Endothelial cell of umbilical vein (primary cell): ENCODE results near the gene ARPIN. TPM values are rescaled to one million over a fixed set of nuclear protein-coding genes. Genes with fewer than 3 reads are reported as not detected.

ENCODE experiments used
- BruUV-seq: library from RNA; stranded (reverse); fragments of 400-500 nt; replicated peaks from 2 replicates; lab custom pipeline; 2021; lab: Mats Ljungman, UMichigan
- CTCF ChIA-PET: fragments of 300-600, 350-600 bp; sonication (Branson Sonifier 250); formaldehyde crosslinking; loops from one replicate; lab custom pipeline; 2021; ENCODE audit warnings: antibody characterized with exemption, inconsistent platforms; lab: Charles Lee
- POLR2A ChIA-PET: fragments of 300-600, 350-600 bp; sonication (Branson Sonifier 250); formaldehyde crosslinking; loops from one replicate; lab custom pipeline; 2021; ENCODE audit warnings: antibody characterized with exemption, inconsistent platforms; lab: Charles Lee
- DNase-seq: peaks from one replicate; pipeline ENCODE4 v3.0.0-alpha.2; 2011; ENCODE audit warnings: low read depth, low spot score
- FAIRE-seq: peaks from 2 replicates; lab custom pipeline; 2011; peaks lifted over from hg19 to GRCh38; lab: Jason Lieb, UNC
- H2AFZ ChIP-seq: 2 replicates; pipeline ENCODE4 v1.6.0; 2012; ENCODE audit warnings: low read depth, low read length, control low read depth, inconsistent platforms
- H3K27ac ChIP-seq: 2 replicates; pipeline ENCODE4 v1.5.1; 2011; ENCODE audit warnings: low read depth, mild to moderate bottlenecking, control low read depth, low read length, moderate library complexity; ENCODE audit not compliant: insufficient read depth
- H3K27me3 ChIP-seq, 2 experiments: 2 replicates each; pipeline versions ENCODE4 v1.6.0 to v1.6.1; 2011; ENCODE audit warnings: low read length in 2 of 2, mixed read lengths in 1 of 2; ENCODE audit not compliant: control insufficient read depth in 2 of 2, insufficient read depth in 2 of 2
- H3K36me3 ChIP-seq, 2 experiments: 2 replicates in 1 of 2; 3 replicates in 1 of 2; pipeline ENCODE4 v1.5.1; 2011; ENCODE audit warnings: low read length in 2 of 2, mild to moderate bottlenecking in 1 of 2, moderate library complexity in 1 of 2; ENCODE audit not compliant: control insufficient read depth in 2 of 2, insufficient read depth in 2 of 2; ENCODE audit errors: extremely low read depth in 1 of 2
- H3K4me1 ChIP-seq: 3 replicates; pipeline ENCODE4 v1.5.1; 2011; ENCODE audit warnings: mild to moderate bottlenecking, low read length; ENCODE audit not compliant: control insufficient read depth, insufficient read depth; ENCODE audit errors: extremely low read depth
- H3K4me2 ChIP-seq: 2 replicates; pipeline ENCODE4 v1.6.1; 2011; ENCODE audit warnings: low read length, control low read depth, mixed read lengths; ENCODE audit not compliant: insufficient read depth
- H3K4me3 ChIP-seq, 3 experiments: fragments of 200-600 bp in 1 of 3; sonication (generic), shearing (Covaris generic) in 1 of 3; replicated peaks in 1 of 3; 2 replicates each; pipeline ENCODE4 v1.5.1; 2011 to 2016; ENCODE audit warnings: control low read depth in 3 of 3, low read length in 3 of 3, mild to moderate bottlenecking in 2 of 3, inconsistent platforms in 1 of 3, low read depth in 1 of 3, moderate library complexity in 1 of 3; ENCODE audit not compliant: insufficient read depth in 1 of 3
- H3K79me2 ChIP-seq: 2 replicates; pipeline ENCODE4 v1.6.0; 2012; ENCODE audit warnings: low read length, inconsistent platforms; ENCODE audit not compliant: control insufficient read depth, insufficient read depth
- H3K9ac ChIP-seq: replicated peaks from 2 replicates; pipeline ENCODE3; 2011; ENCODE audit warnings: low read length, control low read depth; ENCODE audit not compliant: insufficient read depth; ENCODE audit errors: extremely low read depth
- H3K9me1 ChIP-seq: replicated peaks from 3 replicates; pipeline ENCODE4 v1.6.0; 2011; ENCODE audit warnings: mild to moderate bottlenecking, low read length; ENCODE audit not compliant: control insufficient read depth, insufficient read depth; ENCODE audit errors: extremely low read depth
- H3K9me3 ChIP-seq: replicated peaks from 2 replicates; pipeline ENCODE4 v1.5.1; 2012; ENCODE audit warnings: low read length, inconsistent platforms; ENCODE audit not compliant: control insufficient read depth, insufficient read depth
- H4K20me1 ChIP-seq: replicated peaks from 2 replicates; pipeline ENCODE3; 2011; ENCODE audit warnings: mild to moderate bottlenecking, low read length; ENCODE audit not compliant: control insufficient read depth, insufficient read depth; ENCODE audit errors: extremely low read depth
- EZH2 ChIP-seq: IDR thresholded peaks from 2 replicates; pipeline ENCODE4 v1.6.1; 2012; ENCODE audit warnings: borderline replicate concordance, low read depth, mild to moderate bottlenecking, moderate library complexity, low read length, inconsistent platforms; ENCODE audit not compliant: severe bottlenecking
- FOS ChIP-seq: IDR thresholded peaks from 2 replicates; pipeline ENCODE4 v1.6.1; 2011; ENCODE audit warnings: mild to moderate bottlenecking, low read length, moderate library complexity, borderline replicate concordance; ENCODE audit not compliant: insufficient read depth
- GATA2 ChIP-seq: IDR thresholded peaks from 2 replicates; pipeline ENCODE4 v1.7.0; 2011; ENCODE audit warnings: low read depth, mild to moderate bottlenecking, moderate library complexity, mixed read lengths, low read length; ENCODE audit not compliant: insufficient read length, insufficient read depth
- JUN ChIP-seq: IDR thresholded peaks from 2 replicates; pipeline ENCODE4 v1.6.1; 2011; ENCODE audit warnings: borderline replicate concordance, low read depth; ENCODE audit not compliant: insufficient read length, insufficient read depth
- MYC ChIP-seq: IDR thresholded peaks from one replicate; pipeline ENCODE4 v1.6.1; 2011; ENCODE audit warnings: mild to moderate bottlenecking, low read depth, low read length
- POLR2A ChIP-seq: IDR thresholded peaks from 2 replicates; pipeline ENCODE4 v1.6.1; 2012; ENCODE audit warnings: low read depth, mild to moderate bottlenecking, control low read depth, low read length
- POLR2AphosphoS5 ChIP-seq: IDR thresholded peaks from 2 replicates; pipeline ENCODE4 v1.6.1; 2012; ENCODE audit warnings: low read depth, mild to moderate bottlenecking, control low read depth, low read length, moderate library complexity; ENCODE audit not compliant: insufficient read depth
- dilution Hi-C: fragments of 300-500 bp; cut with MboI; formaldehyde crosslinking; loops from one replicate; pipeline ENCODE4 v1.15.0; 2019; ENCODE audit warnings: low sequenced_read_pairs; ENCODE audit not compliant: extremely low pct_ligation_motif_present
- intact Hi-C: fragments of 100-400 bp; cut with micrococcal nuclease; formaldehyde crosslinking; loops from one replicate; pipeline ENCODE4 v1.10.0; 2022
- polyA plus RNA-seq, 4 experiments: library from polyadenylated mRNA; depleted of rRNA in 3 of 4; stranded (reverse) in 3 of 4; unstranded in 1 of 4; fragments of >200 nt; gene quantifications; 2 replicates each; pipeline versions ENCODE4 v1.2.1 to v1.2.3, GENCODE V29; 2011 to 2012; ENCODE audit warnings: missing spikeins in 1 of 4
- total RNA-seq: library from RNA; stranded (reverse); gene quantifications from 2 replicates; pipeline ENCODE4 v1.2.3, GENCODE V29; 2021
- TF ChIP-seq, protein P1 (sequence below): IDR thresholded peaks from 2 replicates; pipeline ENCODE4 v1.6.1; 2011; ENCODE audit not compliant: insufficient read depth, insufficient read length
- TF ChIP-seq, protein P2 (sequence below), 2 donors: IDR thresholded peaks; 1 replicate in 1 of 2; 2 replicates in 1 of 2; pipeline ENCODE4 v1.5.1; 2011; ENCODE audit warnings: low read length in 2 of 2, mild to moderate bottlenecking in 2 of 2, moderate library complexity in 2 of 2, control low read depth in 1 of 2, inconsistent platforms in 1 of 2, low read depth in 1 of 2; ENCODE audit not compliant: insufficient read depth in 1 of 2; ENCODE audit errors: extremely low read depth in 1 of 2

Gene ARPIN
- total and polyA plus RNA-seq, 2 donors (not counting 3 experiments of a cell fraction or from before 2014, with no cell fraction given), result 13.0 to 23.3 TPM

DNA sequence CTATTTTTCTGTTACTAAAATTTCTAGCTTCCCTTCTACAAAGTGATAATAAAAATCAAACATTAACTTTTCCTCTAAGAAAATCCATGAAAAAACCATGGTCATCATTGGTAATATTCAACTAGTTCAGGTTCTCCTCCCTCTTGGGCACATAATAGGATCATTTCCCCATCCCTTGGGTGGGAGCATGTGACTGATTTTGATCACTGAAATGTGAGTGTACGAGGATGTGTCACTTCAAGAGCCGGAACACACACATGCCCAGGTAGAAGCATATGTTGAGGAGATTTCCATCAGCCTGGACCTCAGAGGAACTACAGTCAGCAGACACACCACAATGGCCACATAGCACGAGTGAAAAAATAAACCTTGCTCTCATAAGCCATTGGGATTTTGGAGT lies 55.1 kb downstream of the ARPIN start:
- dilution Hi-C loops, result loop anchor here (25.0 kb wide), 1 partner anchor 95 kb away; the partner anchor contains the start of gene MESP1
- no peaks in the 10 kb centered on the region for H3K9me3 ChIP-seq
- no peaks in the 10 kb centered on the region for H3K9me1 ChIP-seq
- no peaks in the 10 kb centered on the region for H3K79me2 ChIP-seq
- no peak overlapping the region for H3K27ac ChIP-seq
- H3K36me3 ChIP-seq, result peaks cover 0 to 5% of the 10 kb centered on the region in 2 experiments
- TF ChIP-seq JUN (no peak), MYC (no peak), POLR2AphosphoS5 (no peak), POLR2A (no peak), EZH2 (no peak), FOS (no peak), GATA2 (no peak)
- TF ChIP-seq, protein P1, sequence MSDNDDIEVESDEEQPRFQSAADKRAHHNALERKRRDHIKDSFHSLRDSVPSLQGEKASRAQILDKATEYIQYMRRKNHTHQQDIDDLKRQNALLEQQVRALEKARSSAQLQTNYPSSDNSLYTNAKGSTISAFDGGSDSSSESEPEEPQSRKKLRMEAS, result no peak
- TF ChIP-seq, protein P2, sequence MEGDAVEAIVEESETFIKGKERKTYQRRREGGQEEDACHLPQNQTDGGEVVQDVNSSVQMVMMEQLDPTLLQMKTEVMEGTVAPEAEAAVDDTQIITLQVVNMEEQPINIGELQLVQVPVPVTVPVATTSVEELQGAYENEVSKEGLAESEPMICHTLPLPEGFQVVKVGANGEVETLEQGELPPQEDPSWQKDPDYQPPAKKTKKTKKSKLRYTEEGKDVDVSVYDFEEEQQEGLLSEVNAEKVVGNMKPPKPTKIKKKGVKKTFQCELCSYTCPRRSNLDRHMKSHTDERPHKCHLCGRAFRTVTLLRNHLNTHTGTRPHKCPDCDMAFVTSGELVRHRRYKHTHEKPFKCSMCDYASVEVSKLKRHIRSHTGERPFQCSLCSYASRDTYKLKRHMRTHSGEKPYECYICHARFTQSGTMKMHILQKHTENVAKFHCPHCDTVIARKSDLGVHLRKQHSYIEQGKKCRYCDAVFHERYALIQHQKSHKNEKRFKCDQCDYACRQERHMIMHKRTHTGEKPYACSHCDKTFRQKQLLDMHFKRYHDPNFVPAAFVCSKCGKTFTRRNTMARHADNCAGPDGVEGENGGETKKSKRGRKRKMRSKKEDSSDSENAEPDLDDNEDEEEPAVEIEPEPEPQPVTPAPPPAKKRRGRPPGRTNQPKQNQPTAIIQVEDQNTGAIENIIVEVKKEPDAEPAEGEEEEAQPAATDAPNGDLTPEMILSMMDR (IDR thresholded peaks at IDR 0.05; ENCODE audit: extremely low read depth in 1 of 2, insufficient read depth in 1 of 2, low read depth in 1 of 2, low read length in 2 of 2), result no peak
- H2AFZ ChIP-seq, result no peak overlapping the region
- no peak for FAIRE-seq
- DNase-seq, result no peak
- H3K27me3 ChIP-seq, result no peaks in the 10 kb centered on the region
- no peak overlapping the region for H3K4me2 ChIP-seq
- intact Hi-C loops, result no loop called here
- POLR2A ChIA-PET, result no interaction called here
- no peaks in the 10 kb centered on the region for H4K20me1 ChIP-seq
- H3K9ac ChIP-seq, result no peak overlapping the region
- no peaks in the 10 kb centered on the region for H3K4me1 ChIP-seq
- CTCF ChIA-PET, result interaction anchor here (1.3 to 2.0 kb wide), 3 partner anchors 17 to 96 kb away, joined by 4 to 7 read pairs (median 5); no protein-coding TSS in a partner anchor
- H3K4me3 ChIP-seq, result no peak overlapping the region
- no TSS peak for BruUV-seq
